ENCODE results near the gene MN1. TPM values are rescaled to one million over a fixed set of nuclear protein-coding genes. Genes with fewer than 3 reads are reported as not detected.

Gene MN1
- total and polyA plus RNA-seq, 2 of the 8 experiments (the other 6 are each of a cell fraction or from before 2014, with no cell fraction given) = 3.1 to 4.9 TPM

- H2AFZ ChIP-seq (ENCODE audit: low read length) = no peak overlapping the region
- H4K91ac ChIP-seq (replicated peaks; ENCODE audit: insufficient read length, low read length) = no peak overlapping the region
- no peaks in the 10 kb centered on the region for H3K79me2 ChIP-seq (ENCODE audit: control insufficient read depth in 1 of 2, insufficient read depth in 2 of 2, low read length in 2 of 2)
- peaks cover 6% of the 10 kb centered on the region for H3K23me2 ChIP-seq (ENCODE audit: low read depth, low read length)
- no peaks in the 10 kb centered on the region for H3K36me3 ChIP-seq (ENCODE audit: control insufficient read depth in 2 of 4, insufficient read depth in 4 of 4, low read length in 3 of 4)
- no peak overlapping the region for H2BK20ac ChIP-seq (ENCODE audit: low read length)
- FAIRE-seq (peak; percentile 36), DNase-seq (ENCODE audit: low read depth in 1 of 2, low spot score in 2 of 2) (no peak)
- no peaks in the 10 kb centered on the region for H4K20me1 ChIP-seq (replicated peaks in 1 of 2; ENCODE audit: control insufficient read depth in 1 of 2, insufficient read depth in 2 of 2, low read length in 2 of 2)
- TF ChIP-seq ASH2L (IDR thresholded peaks at IDR 0.05; ENCODE audit: low read length) (no peak), BRCA1 (IDR thresholded peaks at IDR 0.05; ENCODE audit: low read depth, low read length) (no peak), NRF1 (IDR thresholded peaks at IDR 0.05; ENCODE audit: low read depth, low read length) (no peak), RAD21 (IDR thresholded peaks at IDR 0.05 in 1 of 2, conservative IDR thresholded peaks at IDR 0.05 in 1 of 2; ENCODE audit: low read depth in 2 of 2, low read length in 2 of 2) (peak; percentile 25 to 34; a peak in 2 of 4 replicates), CREB1 (IDR thresholded peaks at IDR 0.05) (no peak), MAX (IDR thresholded peaks at IDR 0.05) (peak; percentile 75), E2F6 (IDR thresholded peaks at IDR 0.05) (peak; percentile 37; the same call in 1 of the 2 replicates), CTCF (IDR thresholded peaks at IDR 0.05; ENCODE audit: control extremely low read depth in 1 of 3, insufficient read depth in 1 of 3, low read depth in 1 of 3, low read length in 3 of 3) (peak; percentile 11 to 24 (median 12); a peak in 3 of 4 replicates), HDAC2 (IDR thresholded peaks at IDR 0.05; ENCODE audit: borderline replicate concordance in 1 of 2, low read depth in 2 of 2, low read length in 2 of 2) (no peak), SIRT6 (IDR thresholded peaks at IDR 0.05; ENCODE audit: low read length) (no peak)
- no peak overlapping the region for H3K9ac ChIP-seq (replicated peaks in 1 of 4; ENCODE audit: extremely low read depth in 1 of 4, low read depth in 3 of 4, low read length in 3 of 4)
- no peak overlapping the region for H3K23ac ChIP-seq (ENCODE audit: insufficient read length)
- no peak overlapping the region for H2BK15ac ChIP-seq (ENCODE audit: low read length)
- H3K4me2 ChIP-seq (ENCODE audit: insufficient read depth in 1 of 2, low read depth in 2 of 2, low read length in 2 of 2) = no peak overlapping the region
- H3K4me1 ChIP-seq (replicated peaks in 1 of 4; ENCODE audit: control insufficient read depth in 3 of 4, insufficient read depth in 4 of 4, low read length in 3 of 4) = peaks cover 4 to 15% (median 9%) of the 10 kb centered on the region in 4 experiments
- no peak overlapping the region; the same call in 1 of the 2 replicates for H2BK12ac ChIP-seq (ENCODE audit: low read depth, low read length)
- H2AK5ac ChIP-seq (ENCODE audit: low read depth, low read length) = no peak overlapping the region
- H3K4ac ChIP-seq (replicated peaks; ENCODE audit: insufficient read length, low read depth, low read length) = no peak overlapping the region
- no peak overlapping the region for H3K14ac ChIP-seq (ENCODE audit: insufficient read length)
- CTCF ChIA-PET (ENCODE audit: partially characterized antibody) = interaction anchor here (0.8 to 1.1 kb wide), 4 partner anchors 34 to 395 kb away, joined by 3 to 4 read pairs (median 3); no protein-coding TSS in a partner anchor
- 74% methylated on average over 5 of the region's 5 CpGs; no CpG with 5 or more reads in 1 of the 2 experiments for WGBS, 2 experiments (ENCODE audit: extremely low coverage in 1 of 2, insufficient coverage in 1 of 2, insufficient read length in 1 of 2, insufficient replicate concordance in 2 of 2, low coverage in 1 of 2, low lambda C conversion rate in 2 of 2, missing lambda C conversion rate in 1 of 2)
- no peak overlapping the region for H4K5ac ChIP-seq (ENCODE audit: insufficient read length, low read depth, low read length)
- H3K56ac ChIP-seq (replicated peaks; ENCODE audit: insufficient read length, low read depth, low read length) = no peak overlapping the region
- peaks cover under 1 to 7% (median 4%) of the 10 kb centered on the region in 4 experiments for H3K27me3 ChIP-seq (replicated peaks in 1 of 4; ENCODE audit: control insufficient read depth in 3 of 4, extremely low read depth in 1 of 4, insufficient read depth in 3 of 4, low read length in 3 of 4)
- H3K4me3 ChIP-seq (ENCODE audit: extremely low read depth in 1 of 4, insufficient read depth in 2 of 4, low read depth in 3 of 4, low read length in 4 of 4) = no peak overlapping the region
- POLR2A ChIA-PET (ENCODE audit: partially characterized antibody) = interaction anchor here (0.6 kb wide), 1 partner anchor 347 kb away, joined by 3 read pairs; no protein-coding TSS in a partner anchor
- H3K27ac ChIP-seq (ENCODE audit: low read depth, low read length) = no peak overlapping the region
- no peak overlapping the region for H3K18ac ChIP-seq (ENCODE audit: extremely low read depth, low read length)
- H2BK120ac ChIP-seq (replicated peaks; ENCODE audit: low read depth, low read length) = no peak overlapping the region
- no peaks in the 10 kb centered on the region for H3K9me3 ChIP-seq (ENCODE audit: insufficient read depth in 2 of 2, low read depth in 1 of 2, low read length in 1 of 2)
- H4K8ac ChIP-seq (ENCODE audit: extremely low read depth, insufficient read depth, low read length) = no peak overlapping the region
- H3K79me1 ChIP-seq (ENCODE audit: low read depth, low read length) = no peaks in the 10 kb centered on the region
- no peak overlapping the region for H2BK5ac ChIP-seq (ENCODE audit: low read depth, low read length)
These were observed 7.7 kb upstream of the MN1 start for GRCh38 chr22:27809226-27809603.
